Inflammatory macrophage treated with lipopolysaccharide for 4 hours (primary cell): ENCODE results near the gene TRMT1.

Experiments used
- DNase-seq: peaks from one replicate; pipeline ENCODE4 v3.0.0-alpha.2; 2020

Gene TRMT1

DNA sequence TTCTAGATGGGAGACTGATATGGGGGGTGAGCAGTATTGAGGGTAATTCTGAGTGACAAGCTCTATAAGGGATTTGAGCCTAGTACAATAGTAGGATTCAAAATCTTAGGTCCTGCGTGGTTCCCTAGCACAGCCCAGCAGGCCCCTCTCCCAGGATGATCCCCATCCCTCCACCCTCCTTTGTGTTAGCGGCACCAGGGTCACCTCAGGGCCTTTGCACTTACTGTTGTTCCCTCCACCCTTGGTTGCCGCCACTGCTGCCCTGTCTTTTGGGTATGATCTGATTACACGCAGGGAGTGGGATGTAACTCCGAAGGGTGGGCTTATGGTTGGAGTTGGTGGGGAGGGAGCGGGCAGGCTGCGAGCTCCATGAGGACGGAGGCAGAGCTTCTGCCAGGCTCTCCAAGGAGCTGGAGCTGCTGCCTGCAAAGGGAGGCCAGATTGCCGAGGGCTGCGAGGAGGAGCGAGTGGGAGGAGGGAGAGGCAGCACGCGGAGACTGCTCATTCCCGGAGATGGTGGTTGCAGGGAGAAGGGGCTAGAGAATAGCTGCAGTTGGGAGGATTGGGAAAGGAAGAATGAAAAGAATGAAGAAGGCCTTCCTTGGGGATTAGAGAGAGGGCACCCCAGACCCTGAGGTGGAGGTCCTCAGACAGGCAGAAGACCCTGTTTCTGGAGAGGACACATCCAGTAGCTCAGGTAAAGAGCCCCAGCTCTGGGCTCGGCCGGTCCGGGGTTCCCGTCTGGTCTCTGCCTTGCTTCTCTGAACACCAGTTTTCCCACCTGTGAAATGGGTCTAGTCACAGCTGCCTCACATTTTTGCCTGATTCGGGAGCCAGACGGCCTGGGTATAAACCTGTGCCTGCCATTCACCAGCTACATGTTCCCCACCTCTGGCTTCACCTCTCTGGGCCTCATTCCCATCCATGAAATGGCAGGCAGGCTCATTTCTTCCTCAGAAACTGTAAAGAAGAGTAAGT is 6.7 kb upstream of the TRMT1 start:
- no peak for DNase-seq

DNA sequence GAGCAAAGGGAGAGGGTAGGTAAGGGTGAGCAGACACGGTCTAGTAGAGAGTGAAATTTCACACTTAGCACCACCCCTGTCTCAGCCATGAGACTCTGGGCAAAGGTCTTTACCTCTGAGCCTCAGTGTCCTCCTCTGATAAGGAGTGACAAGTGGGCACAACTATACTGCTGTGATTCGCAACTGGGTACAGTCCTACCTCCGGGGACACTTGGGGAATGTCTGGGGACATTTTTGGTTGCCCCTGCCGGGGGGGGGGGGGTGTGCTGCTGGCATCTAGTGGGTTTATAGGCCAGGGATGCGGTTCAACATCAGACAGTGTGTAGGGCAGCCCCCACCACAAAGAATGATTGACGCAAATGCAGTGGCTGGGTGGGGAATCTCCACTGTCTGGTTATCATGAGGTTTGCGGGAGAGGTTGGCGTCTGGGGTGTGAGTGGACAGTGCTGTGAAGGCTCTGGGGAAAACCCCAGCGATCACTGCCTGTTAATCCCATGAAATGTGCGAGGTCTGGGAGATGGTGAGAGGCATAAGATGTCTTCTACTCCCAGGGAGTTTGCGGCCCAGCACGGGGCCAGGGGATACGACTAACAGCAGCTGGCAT is 5.8 kb upstream of the TRMT1 start:
- no peak for DNase-seq

DNA sequence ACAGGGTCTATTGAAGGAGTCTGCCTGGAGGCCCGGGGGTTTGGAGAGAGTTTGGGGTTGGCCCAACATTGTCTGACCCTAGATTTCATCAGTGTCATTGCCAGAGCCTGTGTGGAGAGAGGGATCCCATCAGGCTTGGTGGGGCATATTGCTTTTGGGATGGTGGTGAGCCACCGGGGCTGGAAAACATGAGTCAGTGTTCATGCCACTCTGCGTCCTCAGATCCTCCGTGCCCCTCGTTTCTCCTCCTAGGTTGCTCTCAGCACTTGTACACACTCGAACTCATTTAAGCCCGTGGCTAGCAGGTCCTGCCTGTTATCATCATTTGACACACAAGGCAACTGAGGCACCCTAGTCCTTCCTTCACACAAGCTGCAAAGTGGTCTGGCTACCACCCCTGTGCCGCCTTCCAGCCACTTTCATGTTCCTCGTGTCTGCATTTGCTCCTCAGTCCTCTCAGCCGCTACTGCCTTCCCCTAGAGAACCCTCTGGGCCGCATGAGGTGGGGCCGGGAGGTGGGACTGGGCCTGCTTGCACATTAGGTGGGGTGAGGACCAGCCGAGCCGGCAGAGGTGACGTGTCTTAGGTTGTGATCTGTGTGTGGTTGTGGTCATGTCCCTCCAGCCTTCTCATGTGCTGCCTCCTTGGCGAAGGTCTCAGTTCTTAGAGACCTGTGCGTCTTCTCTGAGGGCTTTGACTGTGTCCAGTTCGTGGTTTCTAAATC is 5.2 kb upstream of the TRMT1 start:
- DNase-seq = no peak

DNA sequence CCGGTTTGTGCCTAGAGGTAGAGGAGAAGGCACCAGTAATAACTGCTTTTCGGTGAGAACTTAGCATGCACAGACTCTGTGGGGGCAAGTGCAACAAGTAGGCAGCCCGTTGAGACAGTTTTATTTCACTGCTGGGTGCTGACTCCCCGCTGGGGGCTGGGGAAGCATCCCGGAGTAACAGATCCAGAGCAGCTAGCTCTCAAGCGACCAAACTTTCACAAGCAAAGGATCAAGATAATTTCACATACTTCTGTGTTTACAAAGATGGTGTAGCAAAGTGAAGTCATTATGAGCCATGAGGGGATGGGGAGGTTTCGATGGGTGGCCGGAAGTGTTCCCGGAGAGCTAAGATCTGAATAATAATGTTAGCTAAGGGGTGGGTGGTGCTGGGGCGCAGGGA is 4.3 kb upstream of the TRMT1 start:
- DNase-seq = no peak

DNA sequence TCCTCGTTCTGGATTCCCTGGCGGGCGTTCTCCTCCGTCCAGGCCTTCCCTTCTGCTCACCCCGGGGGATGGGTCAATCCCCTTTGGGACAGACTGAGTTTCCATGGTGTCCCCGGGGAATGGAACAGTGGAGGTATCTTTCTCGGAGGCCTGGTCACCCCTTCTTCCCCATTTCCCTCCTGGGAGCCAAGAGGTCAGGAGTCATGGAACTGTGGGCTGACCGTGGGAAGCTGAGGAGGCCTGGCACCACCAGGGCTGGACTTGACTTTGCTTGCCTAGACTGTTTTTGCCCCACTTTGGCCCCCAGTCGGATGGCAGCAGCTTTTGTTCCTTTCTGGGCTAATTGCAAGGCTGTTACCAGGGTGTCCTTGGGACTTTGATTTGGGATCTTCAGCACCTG is 3.5 kb upstream of the TRMT1 start:
- DNase-seq = no peak

DNA sequence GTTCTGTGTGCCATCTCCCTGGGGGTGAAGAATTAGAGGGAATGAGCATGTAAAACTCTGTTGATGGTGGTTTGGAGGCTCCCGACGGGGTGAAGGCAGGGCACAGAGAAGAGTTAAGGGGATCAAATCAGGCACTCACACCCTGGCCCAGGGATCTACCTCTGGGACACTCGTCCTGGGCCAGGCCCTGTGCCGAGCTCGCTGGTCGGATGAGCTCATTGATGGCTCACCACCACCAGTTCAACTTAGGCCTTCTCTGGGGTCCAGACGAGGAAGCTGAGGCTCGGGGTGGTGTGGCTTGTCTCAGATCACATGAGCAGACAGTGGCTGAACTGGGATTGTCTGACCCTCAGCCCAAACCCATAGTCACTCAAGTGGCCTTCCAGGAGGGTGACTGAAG is 3.1 kb upstream of the TRMT1 start:
- DNase-seq = peak; percentile 87

DNA sequence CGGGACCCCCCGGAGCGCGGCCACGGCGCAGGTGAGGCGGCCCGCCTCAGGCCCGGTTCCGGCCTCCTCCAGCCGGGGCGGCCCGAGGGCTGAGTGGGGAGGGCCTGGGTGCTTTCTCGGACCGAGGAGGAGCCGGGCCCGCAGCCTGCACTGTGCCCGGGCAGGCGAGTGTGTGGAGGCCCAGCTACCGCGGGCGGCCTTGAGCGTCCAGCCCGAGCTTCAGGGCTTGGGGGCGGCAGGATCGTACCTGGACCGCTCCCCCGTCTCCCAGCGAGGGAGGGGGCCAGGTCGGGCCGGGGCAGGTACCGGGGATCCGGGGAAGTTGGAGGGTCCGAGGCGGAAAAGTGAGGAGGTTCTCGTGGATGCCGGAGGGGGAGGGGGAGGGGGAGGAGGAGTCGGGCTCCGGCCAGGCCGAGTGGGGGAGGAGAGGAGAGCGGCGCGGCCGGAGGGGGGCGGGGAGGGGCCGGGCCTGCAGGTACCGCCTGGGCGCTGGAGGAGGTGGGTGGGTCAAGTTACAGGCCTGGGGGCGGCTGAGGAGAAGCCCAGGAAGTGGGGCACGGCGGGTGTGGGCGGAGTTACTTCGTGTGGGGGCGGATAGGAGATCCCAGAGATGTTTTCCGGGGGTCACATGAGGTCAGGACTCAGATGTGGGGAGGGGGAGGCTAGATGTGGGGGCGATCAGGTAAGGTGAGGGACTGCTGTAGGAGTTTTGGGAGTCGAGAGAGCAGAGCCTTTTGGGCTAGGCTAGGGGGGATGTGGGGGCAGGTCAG is 2.1 kb upstream of the TRMT1 start:
- DNase-seq = no peak

DNA sequence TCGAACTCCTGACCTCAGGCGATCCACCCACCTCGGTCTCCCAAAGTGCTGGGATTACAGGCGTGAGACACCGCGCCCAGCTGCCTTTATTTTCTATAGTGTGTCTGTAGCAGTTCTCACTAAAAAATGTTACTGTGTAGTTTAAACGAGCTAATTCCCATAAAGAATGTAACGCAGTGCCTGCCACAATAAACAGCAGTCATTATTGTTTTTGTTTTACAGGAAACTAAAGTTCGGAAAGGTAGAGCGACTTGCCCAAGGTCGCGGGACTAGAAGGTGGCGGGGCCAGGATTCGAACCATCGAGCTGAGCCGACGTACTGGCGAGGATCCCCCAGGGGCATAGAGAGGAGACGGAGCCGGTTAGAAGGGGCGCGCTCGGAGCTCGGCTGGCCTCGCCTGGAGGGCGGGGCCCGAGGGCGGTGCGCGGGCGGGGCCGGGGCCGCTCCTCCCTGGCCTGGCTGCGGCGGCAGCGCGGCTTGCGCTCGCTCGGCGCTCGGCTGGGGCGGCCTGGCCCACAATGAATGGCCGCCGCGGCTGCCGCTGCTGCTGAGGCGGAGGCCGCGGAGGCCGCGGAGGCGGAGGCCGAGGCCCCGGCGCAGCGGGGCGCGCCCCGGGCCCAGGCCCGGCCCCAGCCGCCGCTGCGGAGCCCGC is 1.4 kb upstream of the TRMT1 start, which contains the start of gene NACC1:
Gene NACC1, plus strand, starts transcription at position 493 of the 652 bp plus-strand sequence. CDS start 16,944 bp downstream, outside the sequence.
- peak; percentile 93 for DNase-seq

DNA sequence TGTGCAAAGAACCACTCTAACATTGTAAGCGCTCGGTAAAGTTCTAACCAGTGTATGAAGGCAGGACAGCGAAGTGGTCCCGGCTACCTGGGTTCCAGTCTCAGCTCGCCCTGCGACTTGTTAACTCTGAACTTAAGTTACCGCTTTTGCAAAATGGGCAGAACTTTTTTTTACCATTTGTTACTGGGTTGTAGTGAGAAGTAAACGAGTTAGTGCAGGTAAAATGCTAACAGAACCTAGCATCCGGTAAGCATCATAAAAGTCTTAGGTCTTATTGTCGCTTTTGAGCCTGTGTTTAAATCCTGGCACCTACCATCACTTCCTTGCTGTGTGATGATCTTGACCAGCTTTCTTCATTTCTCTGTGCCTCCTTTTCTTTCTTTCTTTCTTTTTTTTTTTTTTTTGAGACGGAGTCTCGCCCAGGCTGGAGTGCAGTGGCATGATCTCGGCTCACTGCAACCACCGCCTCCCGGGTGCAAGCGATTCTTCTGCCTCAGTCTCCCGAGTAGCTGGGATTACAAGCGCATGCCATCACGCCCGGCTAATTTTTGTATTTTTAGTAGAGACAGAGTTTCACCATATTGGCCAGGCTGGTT is 734 bp upstream of the TRMT1 start:
- no peak for DNase-seq

DNA sequence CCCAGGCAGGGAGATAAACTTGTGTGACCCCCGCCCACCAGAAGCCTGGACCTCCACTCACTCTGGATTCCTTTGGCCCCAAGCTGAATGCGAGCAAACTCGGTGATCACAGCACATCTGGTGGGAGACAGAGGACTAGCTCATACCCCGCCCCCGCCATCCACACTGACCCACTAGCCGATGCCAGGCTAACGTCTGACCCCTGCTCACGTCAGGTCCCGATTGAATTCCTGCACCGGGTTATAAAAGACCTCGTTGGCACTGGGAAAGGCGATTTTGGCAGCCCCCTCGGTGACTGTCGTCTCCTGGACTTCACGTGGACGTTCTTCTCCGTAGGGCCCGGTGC is 631 bp downstream of the TRMT1 start:
- DNase-seq = no peak

DNA sequence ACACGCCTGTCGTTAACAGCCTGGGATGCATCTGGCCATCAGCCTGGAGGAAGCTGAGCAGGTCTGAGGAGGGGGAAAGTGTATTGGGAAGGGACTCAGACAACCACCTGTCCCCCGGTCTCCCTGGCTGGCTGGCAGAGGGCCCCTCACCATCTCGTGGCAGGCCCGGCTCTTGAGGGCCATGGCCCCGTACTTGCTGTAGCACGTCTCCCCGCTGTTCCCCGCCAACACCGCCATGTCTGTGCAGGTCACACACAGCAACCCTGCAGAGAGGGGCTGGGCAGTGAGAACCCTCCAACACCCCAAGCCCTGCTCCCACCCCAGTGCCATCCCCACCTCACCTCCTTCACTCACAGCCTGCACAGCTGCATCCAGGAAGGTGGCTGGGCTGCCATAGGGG is 4.0 kb downstream of the TRMT1 start:
- no peak for DNase-seq

DNA sequence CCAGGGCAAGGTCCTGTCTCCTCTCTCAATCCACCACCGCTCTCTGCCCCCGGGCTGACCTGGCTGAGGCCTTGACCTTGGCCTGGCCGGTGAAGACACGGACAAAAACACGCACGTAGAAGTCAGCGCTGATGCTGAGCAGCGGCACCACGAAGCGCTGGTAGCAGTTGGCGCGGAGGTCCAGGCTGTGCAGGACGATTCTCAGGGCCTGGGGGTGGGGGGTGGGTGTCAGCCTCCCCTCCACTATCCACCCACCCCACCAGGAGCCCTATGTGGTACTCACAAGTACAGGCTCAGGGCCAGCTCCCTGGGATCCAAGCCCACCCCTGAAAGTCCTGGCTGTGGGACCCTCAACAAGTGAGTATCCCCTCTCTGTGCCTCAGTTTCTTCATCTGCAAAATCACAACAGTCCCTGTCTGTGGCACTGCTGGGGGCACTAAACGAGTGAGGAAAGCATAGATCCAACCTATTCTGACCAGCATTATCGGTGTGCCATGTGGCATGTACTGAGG is 6.4 kb downstream of the TRMT1 start:
- DNase-seq = no peak

DNA sequence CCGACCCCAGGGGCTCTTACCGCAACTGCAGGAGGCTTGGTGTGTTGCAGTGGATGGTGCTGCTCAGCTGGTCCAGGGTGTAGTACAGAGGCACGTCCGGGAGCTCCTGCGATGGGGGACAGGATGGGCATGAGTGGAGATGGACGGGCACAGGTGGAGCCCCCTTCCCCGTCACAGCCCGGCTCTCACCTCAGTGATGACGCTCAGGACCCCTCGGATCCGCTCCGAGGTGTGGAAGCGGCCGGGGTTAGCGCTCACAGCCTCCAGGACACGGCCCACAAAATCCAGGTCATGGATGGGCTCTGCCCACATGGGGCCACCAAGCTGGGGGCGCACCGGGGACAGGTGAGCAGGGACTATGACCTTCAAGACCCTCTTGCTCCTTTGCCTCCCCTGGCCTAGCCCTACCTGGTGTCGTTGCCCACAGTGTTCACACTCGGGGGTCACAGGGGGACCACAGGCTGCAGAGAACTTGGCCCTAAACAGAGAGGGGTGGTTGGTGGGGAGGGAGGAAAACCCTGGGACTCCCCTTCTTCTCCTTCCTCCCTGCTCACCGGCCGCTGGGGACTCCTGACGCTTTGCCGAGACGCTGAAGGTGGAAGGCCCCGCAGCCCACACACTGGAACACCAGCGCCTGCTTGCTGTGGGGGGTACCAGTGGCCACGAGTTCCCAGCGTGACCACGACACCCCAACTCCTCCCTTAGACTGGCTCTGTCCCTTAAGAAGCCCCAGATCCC is 7.0 kb downstream of the TRMT1 start:
- DNase-seq = no peak

DNA sequence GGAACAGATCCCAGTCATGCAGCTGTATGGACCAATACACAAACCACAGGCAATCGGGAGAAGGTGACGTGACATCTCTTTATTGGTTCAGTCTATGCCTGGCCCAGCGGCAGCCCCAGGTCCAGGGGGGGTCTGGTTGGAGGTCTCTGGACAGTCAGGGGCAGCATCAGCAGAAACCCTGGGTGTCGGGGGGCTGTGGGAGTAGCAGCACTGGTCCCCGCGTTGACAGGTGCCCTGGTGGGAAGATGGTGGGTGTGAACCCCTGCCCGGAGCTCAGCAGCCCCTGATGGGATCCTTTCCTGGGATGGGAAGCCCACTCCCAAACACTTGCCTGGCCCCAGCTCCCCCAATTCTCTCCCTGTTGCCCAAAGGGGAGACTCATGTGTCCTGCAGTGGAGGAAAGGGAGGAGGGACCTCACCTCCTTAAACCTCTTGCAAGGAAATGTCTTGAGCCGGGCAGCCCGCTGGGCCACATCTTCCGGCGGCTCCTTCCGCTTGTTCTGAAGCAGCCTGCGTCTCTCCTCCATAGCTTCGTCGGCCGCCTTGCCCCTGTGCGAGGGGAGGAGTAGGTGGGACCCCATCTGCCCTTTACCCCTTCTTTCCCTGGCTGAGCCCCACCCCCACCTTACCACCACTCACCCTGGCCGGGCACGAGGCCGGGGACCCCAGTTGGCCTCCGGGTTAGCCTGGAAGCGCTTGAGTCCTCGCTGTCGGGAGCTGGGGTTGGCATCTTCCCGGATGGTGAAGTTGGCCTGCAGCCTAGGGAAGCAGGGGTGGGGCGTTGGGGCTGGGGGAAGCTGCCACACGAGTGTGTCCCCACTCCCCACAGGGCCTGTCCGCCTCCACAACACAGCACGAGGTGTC is 11.5 kb downstream of the TRMT1 start:
- no peak for DNase-seq

DNA sequence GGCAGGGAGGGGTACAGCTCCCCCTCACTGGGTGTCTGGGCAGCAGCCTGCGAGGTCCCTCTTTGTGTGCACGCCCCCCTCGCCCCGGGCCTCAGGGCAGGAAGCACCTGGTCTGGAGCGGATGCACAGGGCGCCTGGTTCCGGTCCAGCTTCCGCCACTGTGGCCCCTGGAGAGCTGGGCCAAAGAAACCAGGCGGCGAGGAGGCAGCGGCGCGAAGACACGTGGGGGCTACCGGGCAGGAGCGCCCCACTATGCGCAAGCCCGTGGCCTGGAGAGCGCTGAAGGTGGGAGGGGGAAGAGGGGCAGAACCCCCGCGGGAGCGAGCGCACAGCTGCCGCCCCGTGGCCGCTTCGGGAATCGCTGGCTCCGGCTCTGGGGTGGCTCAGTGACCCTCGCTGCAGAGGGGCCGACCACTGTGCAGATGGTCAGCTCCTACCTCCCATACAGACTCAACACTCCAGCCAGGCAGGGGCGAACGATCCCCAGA is 12.1 kb downstream of the TRMT1 start:
- DNase-seq = peak; percentile 49

DNA sequence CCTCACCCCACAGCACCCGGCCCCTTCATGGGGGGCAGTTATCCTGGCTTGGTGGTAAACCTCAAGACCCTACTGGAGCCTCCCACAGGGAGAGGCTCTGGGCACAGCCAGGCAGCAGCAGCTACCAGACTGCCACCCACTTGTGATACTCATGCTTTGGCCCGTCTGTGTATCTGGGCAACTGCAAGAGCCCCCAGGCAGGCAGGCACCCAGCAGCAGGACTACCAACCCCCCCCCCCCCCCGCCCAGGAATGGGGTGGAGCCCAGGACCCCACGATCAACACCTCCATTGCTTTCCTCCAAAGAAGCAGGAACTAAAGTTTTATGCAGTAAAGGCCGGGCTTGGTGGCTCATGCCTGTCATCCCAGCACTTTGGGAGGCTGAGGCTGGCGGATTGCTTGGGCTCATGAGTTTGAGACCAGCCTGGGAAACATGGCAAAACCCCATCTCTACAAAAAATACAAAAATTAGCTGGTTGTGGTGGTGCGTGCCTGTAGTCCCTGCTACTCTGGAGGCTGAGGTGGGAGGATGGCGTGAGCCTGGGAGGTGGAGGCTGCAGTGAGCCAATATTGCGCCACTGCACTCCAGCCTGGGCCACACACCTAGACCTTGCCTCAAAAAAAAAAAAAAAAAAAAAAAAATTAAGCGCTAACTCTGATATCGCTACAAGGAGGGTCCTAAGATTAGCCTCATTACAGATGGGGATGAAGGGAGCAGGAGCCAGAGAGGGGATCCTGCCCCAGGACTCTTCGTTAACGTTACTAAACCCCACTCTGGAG is 12.8 kb downstream of the TRMT1 start:
- no peak for DNase-seq

DNA sequence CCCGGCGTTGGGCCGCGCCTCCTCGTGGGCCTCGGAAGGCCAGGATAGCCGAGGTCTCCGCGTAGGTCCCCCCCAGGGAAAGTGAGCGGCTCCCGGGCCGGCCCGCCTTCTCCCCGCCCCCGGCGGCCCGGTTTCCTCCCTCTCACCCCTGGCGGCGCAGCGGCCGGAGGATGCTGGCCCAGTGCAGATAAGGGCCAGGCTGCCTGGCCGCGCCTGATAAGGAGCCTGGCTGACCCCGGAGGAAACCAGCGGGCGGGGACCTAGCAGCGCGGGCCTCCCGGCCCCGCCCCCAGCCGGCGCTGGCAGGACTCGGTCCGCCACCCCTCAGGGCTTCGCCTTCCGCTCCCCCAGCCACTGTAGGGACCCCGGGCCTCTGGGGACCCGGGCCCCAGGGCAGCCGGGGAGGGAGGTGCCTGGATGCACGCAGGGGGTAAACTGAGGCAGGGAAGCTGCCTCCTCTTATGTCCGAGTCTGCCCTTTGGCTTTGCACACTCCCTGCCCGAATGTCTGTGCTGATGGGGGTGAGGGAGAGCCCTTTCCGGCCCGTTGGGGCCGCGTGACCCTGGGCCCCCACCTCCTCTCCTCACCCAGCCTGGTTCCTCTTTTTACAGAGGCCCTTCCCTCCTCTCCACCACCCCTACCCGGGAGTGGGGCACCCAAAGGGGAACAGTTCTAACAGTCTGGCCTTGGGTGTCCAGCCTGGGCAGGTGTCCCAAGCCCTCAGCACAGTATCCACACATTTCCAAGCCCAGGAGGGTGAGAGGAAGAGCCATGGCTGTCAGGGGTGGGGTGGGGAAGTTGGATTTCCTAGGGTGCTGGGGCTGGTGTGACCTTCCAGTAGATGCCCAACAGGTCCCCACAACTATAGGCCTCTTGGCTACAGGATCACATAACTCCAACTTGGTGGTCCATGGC is 13.6 kb downstream of the TRMT1 start, which contains the start of gene LYL1:
Gene LYL1, minus strand, starts transcription at position 193 of the 915 bp plus-strand sequence. CDS start 1,687 bp downstream, outside the sequence.
- peak; percentile 74 for DNase-seq

DNA sequence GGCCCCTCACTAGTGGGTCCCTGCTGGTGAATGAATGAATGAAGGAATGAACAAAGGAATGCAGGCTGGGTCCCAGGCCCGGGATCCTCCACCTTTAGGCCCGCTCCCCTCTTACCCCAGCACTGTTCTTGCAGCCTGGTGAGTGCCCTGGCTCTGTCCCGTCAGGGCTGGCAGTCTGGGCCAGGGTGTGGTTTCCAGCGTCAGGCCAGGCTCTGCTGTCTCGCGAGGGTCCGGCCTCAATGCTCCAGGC is 14.2 kb downstream of the TRMT1 start:
- peak; percentile 37 for DNase-seq
